ENCODE measurements around the gene ARF6.
"Not testable (repeated sequence)": the region's sequence is repeated elsewhere in the genome, so short reads cannot be mapped to it uniquely, and the experiment has no call there.

ARF6 gene

GRCh38 chr14:49909016-49909415 is 16.1 kb downstream of the ARF6 start:
- FAIRE-seq: peak; percentile 37

- no peak for FAIRE-seq
These were observed 22.2 kb downstream of the ARF6 start for GRCh38 chr14:49915085-49915484.

- no peak for FAIRE-seq
These were observed 25.8 kb downstream of the ARF6 start for GRCh38 chr14:49918706-49919105.

- no peak for FAIRE-seq
These were observed 27.2 kb downstream of the ARF6 start for GRCh38 chr14:49919825-49920659.

- no peak for FAIRE-seq
These were observed 28.1 kb downstream of the ARF6 start for GRCh38 chr14:49920935-49921334.

- FAIRE-seq: no peak
These were observed 28.5 kb downstream of the ARF6 start for GRCh38 chr14:49921401-49921800.

GRCh38 chr14:49923442-49923841 is 30.6 kb downstream of the ARF6 start:
- FAIRE-seq: no peak

- no peak for FAIRE-seq
These were observed 31.0 kb downstream of the ARF6 start for GRCh38 chr14:49923881-49924280.

- FAIRE-seq: no peak
These were observed 32.0 kb downstream of the ARF6 start for GRCh38 chr14:49924852-49925251.

- no peak for FAIRE-seq
These were observed 33.9 kb downstream of the ARF6 start for GRCh38 chr14:49926803-49927202.

GRCh38 chr14:49928015-49928414 is 35.1 kb downstream of the ARF6 start:
- no peak for FAIRE-seq

GRCh38 chr14:49930720-49931119 is 37.8 kb downstream of the ARF6 start:
- no peak for FAIRE-seq

- no peak for FAIRE-seq
These were observed 38.6 kb downstream of the ARF6 start for GRCh38 chr14:49931523-49931922.

GRCh38 chr14:49933128-49933527 is 40.2 kb downstream of the ARF6 start:
- no peak for FAIRE-seq

- FAIRE-seq: no peak
These were observed 40.8 kb downstream of the ARF6 start for GRCh38 chr14:49933704-49934103.

- no peak for FAIRE-seq
These were observed 41.8 kb downstream of the ARF6 start for GRCh38 chr14:49934646-49935045.

GRCh38 chr14:49935526-49935925 is 42.6 kb downstream of the ARF6 start:
- FAIRE-seq: no peak

- not testable (repeated sequence) for FAIRE-seq
These were observed 43.4 kb downstream of the ARF6 start for GRCh38 chr14:49936246-49936645.

- not testable (repeated sequence) for FAIRE-seq
These were observed 44.0 kb downstream of the ARF6 start for GRCh38 chr14:49936882-49937281.

GRCh38 chr14:49939215-49939614 is 46.3 kb downstream of the ARF6 start:
- FAIRE-seq: not testable (repeated sequence)

GRCh38 chr14:49939884-49940510 is 47.1 kb downstream of the ARF6 start:
- FAIRE-seq: no peak

- FAIRE-seq: no peak
These were observed 48.0 kb downstream of the ARF6 start for GRCh38 chr14:49940808-49941421.

GRCh38 chr14:49942090-49942489 is 49.2 kb downstream of the ARF6 start:
- no peak for FAIRE-seq

- FAIRE-seq: no peak
These were observed 51.6 kb downstream of the ARF6 start for GRCh38 chr14:49944501-49944900.

All from G401.6 (cell line).